ENCODE data around the gene NHERF2. TPM values are rescaled to one million over a fixed set of nuclear protein-coding genes. Genes with fewer than 3 reads are reported as not detected.

Gene NHERF2
- total and polyA plus RNA-seq, 9 of the 15 experiments (the other 6 are each of a cell fraction or from before 2014, with no cell fraction given) = 0.15 to 42.0 (median 12.5) TPM

- no peak overlapping the region for H3K4me2 ChIP-seq (ENCODE audit: insufficient read depth, low read length)
- no peaks in the 10 kb centered on the region for H3K79me2 ChIP-seq (ENCODE audit: control insufficient read depth, insufficient read depth, low read length)
Observed at GRCh38 chr16:2054543-2055245, 28.0 kb downstream of the NHERF2 start.

More at GRCh38 chr16:2054543-2055245, 28.0 kb downstream of the NHERF2 start:
- WGBS (ENCODE audit: insufficient coverage, low coverage, missing lambda C conversion rate) = 81% methylated on average over 22 of the region's 29 CpGs
- ChIA-PET POLR2A (interaction anchor here (1.0 kb wide), 1 partner anchor 19 kb away, joined by 3 read pairs; no protein-coding TSS in a partner anchor), CTCF (ENCODE audit: low intra/inter-chr PET ratio) (no interaction called here)
- H3K4me3 ChIP-seq = no peak overlapping the region
- peaks cover 45% of the 10 kb centered on the region; the same call in 1 of the 3 replicates for H3K36me3 ChIP-seq (ENCODE audit: control insufficient read depth, insufficient read depth, low read length)
- peaks cover 0 to 41% of the 10 kb centered on the region in 2 experiments; a peak in 2 of 5 replicates for H3K4me1 ChIP-seq (replicated peaks in 1 of 2; ENCODE audit: control insufficient read depth in 2 of 2, insufficient read depth in 2 of 2, low read length in 2 of 2)
- H3K9ac ChIP-seq (ENCODE audit: insufficient read depth in 1 of 2, low read depth in 2 of 2, low read length in 2 of 2) = peak overlapping the region in 1 of 2 experiments; percentile 55; a peak in 2 of 4 replicates
- no peaks in the 10 kb centered on the region for H3K9me1 ChIP-seq (ENCODE audit: control insufficient read depth, insufficient read depth, low read length)
- TF ChIP-seq PHF8 (IDR thresholded peaks at IDR 0.05; ENCODE audit: borderline replicate concordance, low read length) (no peak), POLR2G (IDR thresholded peaks at IDR 0.05; ENCODE audit: low read depth, low read length) (0 out of 2 replicates have a peak, but pooled peaks have one; percentile 11), CREB3 (tag; conservative IDR thresholded peaks at IDR 0.05; ENCODE audit: low read depth) (no peak), NEUROD1 (IDR thresholded peaks at IDR 0.05; ENCODE audit: borderline replicate concordance, low read depth, low read length, partially characterized antibody) (no peak), MED1 (CRISPR knock-in tag; IDR thresholded peaks at IDR 0.05; ENCODE audit: borderline replicate concordance) (no peak), NCOA2 (IDR thresholded peaks at IDR 0.05; ENCODE audit: partially characterized antibody in 2 of 2) (no peak), POLR2B (IDR thresholded peaks at IDR 0.05; ENCODE audit: low read depth, partially characterized antibody) (no peak)
- no peaks in the 10 kb centered on the region for H3K27me3 ChIP-seq (ENCODE audit: control insufficient read depth in 2 of 2, insufficient read depth in 2 of 2, low read length in 2 of 2)
- intact Hi-C loops (cut with micrococcal nuclease) = no loop called here
- FAIRE-seq = no peak
- BruUV-seq (replicated peaks) = no TSS peak
- in situ Hi-C loops (cut with MboI) = no loop called here
- H3K27ac ChIP-seq (ENCODE audit: extremely low read depth, low read depth, low read length) = no peak overlapping the region
- DNase-seq (ENCODE audit: extremely low read depth in 1 of 4, low spot score in 3 of 4) = no peak
- H4K20me1 ChIP-seq (replicated peaks; ENCODE audit: control insufficient read depth, insufficient read depth, low read length) = peaks cover 4% of the 10 kb centered on the region; the same call in 1 of the 2 replicates
- no peaks in the 10 kb centered on the region for H3K9me3 ChIP-seq (replicated peaks; ENCODE audit: control insufficient read depth, insufficient read depth, low read depth, low read length)
- H2AFZ ChIP-seq (ENCODE audit: low read depth, low read length) = no peak overlapping the region
- no peak for ATAC-seq

Measured in K562 (cell line).